Mesenchymal stem cell (in vitro differentiated cells and primary cell): ENCODE data around the gene MRPS11.

Source experiments
- DNase-seq: peaks from one replicate; pipeline ENCODE4 v3.0.0-alpha.2; 2013
- H2AFZ ChIP-seq: one replicate; pipeline ENCODE4 v1.6.1; 2013; ENCODE audit warnings: low read depth, mild to moderate bottlenecking, control low read depth, inconsistent platforms, low read length, moderate library complexity
- H2AK5ac ChIP-seq: 2 replicates; pipeline ENCODE4 v1.6.1; 2013; ENCODE audit warnings: low read length, moderate library complexity, mild to moderate bottlenecking, inconsistent platforms; ENCODE audit not compliant: severe bottlenecking
- H2BK120ac ChIP-seq: one replicate; pipeline ENCODE4 v1.6.1; 2013; ENCODE audit warnings: low read depth, mild to moderate bottlenecking, inconsistent platforms, low read length, moderate library complexity
- H2BK12ac ChIP-seq, 2 experiments: one replicate each; pipeline ENCODE4 v1.6.1; 2013; ENCODE audit warnings: inconsistent platforms in 2 of 2, low read length in 2 of 2, mild to moderate bottlenecking in 2 of 2, moderate library complexity in 2 of 2, control low read depth in 1 of 2
- H2BK15ac ChIP-seq: one replicate; pipeline ENCODE4 v1.6.1; 2013; ENCODE audit warnings: mild to moderate bottlenecking, low read depth, inconsistent platforms; ENCODE audit not compliant: poor library complexity, severe bottlenecking
- H2BK5ac ChIP-seq: 2 replicates; pipeline ENCODE4 v1.6.1; 2013; ENCODE audit warnings: low read depth, mild to moderate bottlenecking, low read length, control low read depth, inconsistent platforms; ENCODE audit not compliant: poor library complexity, severe bottlenecking
- H3K14ac ChIP-seq, 2 experiments: one replicate each; pipeline ENCODE4 v1.6.1; 2013; ENCODE audit warnings: inconsistent platforms in 2 of 2, low read length in 2 of 2, control low read depth in 1 of 2, mild to moderate bottlenecking in 1 of 2, moderate library complexity in 1 of 2
- H3K18ac ChIP-seq, 2 experiments: one replicate each; pipeline ENCODE4 v1.6.1; 2013; ENCODE audit warnings: inconsistent platforms in 2 of 2, low read length in 2 of 2, control low read depth in 1 of 2, low read depth in 1 of 2, mild to moderate bottlenecking in 1 of 2
- H3K23ac ChIP-seq, 2 experiments: one replicate each; pipeline ENCODE4 v1.6.1; 2013; ENCODE audit warnings: inconsistent platforms in 2 of 2, low read length in 2 of 2, mild to moderate bottlenecking in 2 of 2, moderate library complexity in 2 of 2, control low read depth in 1 of 2
- H3K27ac ChIP-seq: 2 replicates; pipeline ENCODE4 v1.5.1; 2013; ENCODE audit warnings: mild to moderate bottlenecking, moderate library complexity, low read length, control low read depth, inconsistent platforms; ENCODE audit not compliant: poor library complexity, severe bottlenecking
- H3K27me3 ChIP-seq, 2 experiments: 2 replicates each; pipeline versions ENCODE4 v1.6.1 to v1.7.0; 2013; ENCODE audit warnings: low read length in 2 of 2, mild to moderate bottlenecking in 2 of 2, moderate library complexity in 2 of 2, control low read depth in 1 of 2, inconsistent platforms in 1 of 2; ENCODE audit not compliant: control insufficient read depth in 1 of 2, insufficient read depth in 1 of 2
- H3K36me3 ChIP-seq, 2 experiments: 2 replicates each; pipeline versions ENCODE4 v1.6.1 to v1.7.0; 2013; ENCODE audit warnings: low read length in 2 of 2, control low read depth in 1 of 2, inconsistent platforms in 1 of 2, low read depth in 1 of 2, mild to moderate bottlenecking in 1 of 2; ENCODE audit not compliant: insufficient read depth in 2 of 2, control insufficient read depth in 1 of 2
- H3K4ac ChIP-seq, 2 experiments: one replicate each; pipeline ENCODE4 v1.6.1; 2013; ENCODE audit warnings: inconsistent platforms in 2 of 2, low read length in 2 of 2, mild to moderate bottlenecking in 2 of 2, moderate library complexity in 2 of 2, control low read depth in 1 of 2, low read depth in 1 of 2
- H3K4me1 ChIP-seq: 2 replicates; pipeline ENCODE4 v1.6.1; 2013; ENCODE audit warnings: low read depth, low read length, control low read depth; ENCODE audit not compliant: control insufficient read depth, insufficient read depth
- H3K4me2 ChIP-seq: 2 replicates; pipeline ENCODE4 v1.6.1; 2013; ENCODE audit warnings: low read length, mild to moderate bottlenecking, inconsistent platforms; ENCODE audit not compliant: poor library complexity, severe bottlenecking
- H3K4me3 ChIP-seq, 2 experiments: 2 replicates each; pipeline versions ENCODE4 v1.5.1 to v1.7.0; 2013; ENCODE audit warnings: low read length in 2 of 2, mild to moderate bottlenecking in 2 of 2, control low read depth in 1 of 2, low read depth in 1 of 2; ENCODE audit not compliant: insufficient read depth in 1 of 2
- H3K79me1 ChIP-seq: replicated peaks from 2 replicates; pipeline ENCODE4 v1.6.1; 2013; ENCODE audit warnings: mild to moderate bottlenecking, control low read depth, low read length, inconsistent platforms; ENCODE audit not compliant: poor library complexity, severe bottlenecking
- H3K9ac ChIP-seq: 2 replicates; pipeline ENCODE4 v1.7.0; 2013; ENCODE audit warnings: mild to moderate bottlenecking, low read length, moderate library complexity
- H3K9me3 ChIP-seq: 2 replicates; pipeline ENCODE4 v1.7.0; 2013; ENCODE audit warnings: mild to moderate bottlenecking, low read length; ENCODE audit not compliant: control insufficient read depth
- H4K8ac ChIP-seq: one replicate; pipeline ENCODE4 v1.6.1; 2013; ENCODE audit warnings: inconsistent platforms, mild to moderate bottlenecking, low read length, moderate library complexity
- H4K91ac ChIP-seq: one replicate; pipeline ENCODE4 v1.6.1; 2013; ENCODE audit warnings: mild to moderate bottlenecking, low read length, inconsistent platforms
- WGBS: methylation state at CpG from one replicate; pipeline ENCODE4 v1.1.7; 2013; ENCODE audit warnings: mixed read lengths; 5-methylcytosine and 5-hydroxymethylcytosine counted together

Gene MRPS11

GRCh38 chr15:88484682-88485331 is 17.3 kb downstream of the MRPS11 start:
- Histone ChIP-seq H3K27ac (no peak overlapping the region), H2AFZ (no peak overlapping the region), H2BK12ac (no peak overlapping the region), H2BK15ac (no peak overlapping the region), H3K79me1 (no peaks in the 10 kb centered on the region), H2BK120ac (no peak overlapping the region), H2BK5ac (no peak overlapping the region), H3K9me3 (no peaks in the 10 kb centered on the region), H3K4ac (no peak overlapping the region), H3K4me2 (no peak overlapping the region), H3K36me3 (peaks cover 0 to under 1% of the 10 kb centered on the region in 2 experiments), H3K4me1 (peaks cover 1% of the 10 kb centered on the region), H3K27me3 (no peaks in the 10 kb centered on the region), H3K18ac (no peak overlapping the region), H2AK5ac (no peak overlapping the region), H3K23ac (no peak overlapping the region), H3K9ac (no peak overlapping the region), H4K91ac (no peak overlapping the region), H3K4me3 (peak overlapping the region in 1 of 2 experiments; percentile 18), H3K14ac (no peak overlapping the region), H4K8ac (no peak overlapping the region)
- DNase-seq = peak; percentile 10
- 64% methylated on average over 9 of the region's 10 CpGs for WGBS

DNA sequence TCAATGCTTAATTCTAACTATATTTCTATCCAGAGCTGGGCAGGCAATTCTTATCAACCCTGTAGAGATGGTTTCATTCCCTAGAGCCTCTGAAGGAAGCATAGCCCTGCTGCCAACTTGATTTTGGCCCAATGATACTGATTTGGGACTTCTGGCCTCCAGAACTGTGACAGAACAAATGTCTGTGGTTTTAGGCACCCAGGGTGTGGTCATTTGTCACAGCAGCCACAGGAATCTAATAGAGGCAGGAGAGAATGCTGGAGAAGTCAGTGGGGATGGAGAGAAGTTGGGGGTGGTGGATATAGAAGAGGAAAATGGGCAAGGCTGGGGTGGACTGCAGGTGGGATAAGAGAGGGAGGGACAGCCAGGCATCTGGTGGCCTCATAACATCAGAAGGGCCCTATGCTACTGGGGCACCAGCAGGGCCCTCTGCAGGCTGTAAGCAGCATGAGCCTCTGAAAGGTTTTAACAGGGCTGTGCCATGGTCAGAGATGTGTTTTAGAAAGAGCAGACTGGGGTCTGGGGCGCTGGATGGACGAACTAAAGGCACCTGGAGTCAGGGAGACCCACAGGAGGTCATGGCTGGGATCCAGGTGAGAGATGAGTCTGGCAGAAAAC is 19.8 kb downstream of the MRPS11 start:
- H3K14ac ChIP-seq = no peak overlapping the region
- H4K91ac ChIP-seq = no peak overlapping the region
- H3K79me1 ChIP-seq = no peaks in the 10 kb centered on the region
- H3K36me3 ChIP-seq = no peaks in the 10 kb centered on the region
- no peak overlapping the region for H3K4me3 ChIP-seq
- peaks cover 1% of the 10 kb centered on the region for H3K4me1 ChIP-seq
- no peak overlapping the region for H3K18ac ChIP-seq
- H3K9ac ChIP-seq = no peak overlapping the region
- no peak overlapping the region for H3K4me2 ChIP-seq
- H2AFZ ChIP-seq = no peak overlapping the region
- H2BK12ac ChIP-seq = no peak overlapping the region
- H2BK120ac ChIP-seq = no peak overlapping the region
- H3K9me3 ChIP-seq = no peaks in the 10 kb centered on the region
- no peaks in the 10 kb centered on the region for H3K27me3 ChIP-seq
- no peak overlapping the region for H2BK15ac ChIP-seq
- no peak overlapping the region for H2BK5ac ChIP-seq
- H3K4ac ChIP-seq = no peak overlapping the region
- no peak overlapping the region for H2AK5ac ChIP-seq
- DNase-seq = no peak
- no peak overlapping the region for H3K27ac ChIP-seq
- H4K8ac ChIP-seq = no peak overlapping the region
- WGBS = 77% methylated on average over 2 of the region's 2 CpGs
- H3K23ac ChIP-seq = no peak overlapping the region

DNA sequence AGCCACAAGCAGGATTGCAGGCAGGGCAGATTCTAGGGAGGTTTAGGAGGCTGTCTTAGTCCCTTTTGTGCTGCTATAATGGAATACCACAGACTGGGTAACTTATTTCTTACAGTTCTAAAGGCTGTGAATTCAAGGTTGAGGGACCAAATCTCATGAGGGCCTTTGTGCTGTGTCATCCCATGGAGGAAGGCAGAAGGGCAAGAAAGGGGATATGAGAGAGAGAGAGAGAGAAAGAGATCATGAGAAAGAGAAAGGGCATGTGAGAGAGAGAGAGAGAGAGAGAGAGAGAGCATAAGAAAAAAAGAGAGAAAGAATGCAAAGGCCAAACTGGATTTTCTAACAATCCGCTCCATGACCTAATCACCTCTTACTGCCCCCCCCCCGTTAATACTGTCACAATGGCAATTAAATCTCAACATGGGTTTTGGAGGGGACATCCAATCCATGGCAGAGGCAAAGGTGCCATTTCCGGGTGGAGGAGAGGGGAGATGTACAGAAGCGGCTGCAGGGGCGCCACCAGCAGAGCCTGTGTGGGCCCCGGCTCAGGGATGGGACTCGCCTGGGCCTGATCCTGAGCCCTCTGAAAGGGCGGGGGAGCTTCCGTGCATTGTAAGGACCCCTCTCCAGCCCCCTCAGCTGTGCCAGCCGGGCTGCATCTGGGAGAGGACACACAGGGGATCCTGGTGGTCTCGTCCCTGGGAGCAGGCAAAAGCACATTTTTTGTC is 20.5 kb downstream of the MRPS11 start:
- H4K91ac ChIP-seq = no peak overlapping the region
- no peak overlapping the region for H2AK5ac ChIP-seq
- no peak overlapping the region for H3K4me2 ChIP-seq
- H3K4me3 ChIP-seq = no peak overlapping the region
- H3K27me3 ChIP-seq = no peaks in the 10 kb centered on the region
- no peak overlapping the region for H2BK5ac ChIP-seq
- 77% methylated on average over 9 of the region's 11 CpGs for WGBS
- DNase-seq = no peak
- H3K18ac ChIP-seq = no peak overlapping the region
- no peak overlapping the region for H2BK120ac ChIP-seq
- peaks cover 1% of the 10 kb centered on the region for H3K4me1 ChIP-seq
- H3K14ac ChIP-seq = no peak overlapping the region
- H2AFZ ChIP-seq = no peak overlapping the region
- no peak overlapping the region for H3K23ac ChIP-seq
- H3K79me1 ChIP-seq = no peaks in the 10 kb centered on the region
- no peak overlapping the region for H3K27ac ChIP-seq
- no peaks in the 10 kb centered on the region for H3K9me3 ChIP-seq
- H3K36me3 ChIP-seq = no peaks in the 10 kb centered on the region
- H2BK15ac ChIP-seq = no peak overlapping the region
- H3K4ac ChIP-seq = no peak overlapping the region
- H4K8ac ChIP-seq = no peak overlapping the region
- no peak overlapping the region for H3K9ac ChIP-seq
- no peak overlapping the region for H2BK12ac ChIP-seq

DNA sequence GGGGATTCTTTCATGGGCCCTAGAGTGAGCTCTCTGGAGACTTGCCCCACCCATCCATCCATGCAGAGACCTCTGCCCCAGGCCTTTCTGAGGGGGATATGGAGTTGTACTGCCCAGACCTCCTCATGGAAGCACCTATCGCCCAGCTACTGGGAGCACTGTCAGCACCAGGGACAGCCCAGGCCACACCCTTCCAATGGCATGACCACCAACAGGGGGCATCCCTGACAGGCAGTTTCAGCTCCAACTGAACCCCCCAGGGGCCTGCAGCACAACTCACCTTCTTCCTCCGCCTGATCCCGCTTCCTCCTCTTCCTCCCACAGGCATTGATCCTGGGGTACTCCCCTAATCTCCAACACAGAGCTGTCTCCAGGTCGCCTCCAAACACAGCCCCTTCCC is 21.8 kb downstream of the MRPS11 start:
- H2BK12ac ChIP-seq = no peak overlapping the region
- no peaks in the 10 kb centered on the region for H3K9me3 ChIP-seq
- no peak overlapping the region for H2AK5ac ChIP-seq
- H3K79me1 ChIP-seq = no peaks in the 10 kb centered on the region
- DNase-seq = no peak
- H3K14ac ChIP-seq = no peak overlapping the region
- H3K4me1 ChIP-seq = peaks cover 1% of the 10 kb centered on the region
- no peak overlapping the region for H3K4ac ChIP-seq
- no peaks in the 10 kb centered on the region for H3K36me3 ChIP-seq
- no peak overlapping the region for H3K27ac ChIP-seq
- no peak overlapping the region for H3K9ac ChIP-seq
- H4K91ac ChIP-seq = no peak overlapping the region
- H3K27me3 ChIP-seq = no peaks in the 10 kb centered on the region
- no peak overlapping the region for H2BK120ac ChIP-seq
- H2AFZ ChIP-seq = no peak overlapping the region
- no peak overlapping the region for H3K4me2 ChIP-seq
- no peak overlapping the region for H3K18ac ChIP-seq
- H3K23ac ChIP-seq = no peak overlapping the region
- no peak overlapping the region for H2BK15ac ChIP-seq
- 81% methylated on average over 4 of the region's 4 CpGs for WGBS
- H3K4me3 ChIP-seq = no peak overlapping the region
- H2BK5ac ChIP-seq = no peak overlapping the region
- H4K8ac ChIP-seq = no peak overlapping the region
